SJCRH30 (cell line): ENCODE results near the gene UBAC2. TPM values are rescaled to one million over a fixed set of nuclear protein-coding genes. Genes with fewer than 3 reads are reported as not detected.

Experiments used
- DNase-seq, 2 experiments: peaks; one replicate each; pipeline ENCODE4 v3.0.0-alpha.2; 2015 to 2020
- H3K27ac ChIP-seq: fragments of 250-450 bp; sonication (Bioruptor Pico); 2 replicates; pipeline ENCODE4 v1.5.1; 2020; ENCODE audit warnings: mild to moderate bottlenecking, moderate library complexity
- H3K27me3 ChIP-seq: fragments of 250-450 bp; sonication (Bioruptor Pico); 2 replicates; pipeline ENCODE4 v1.5.1; 2020; ENCODE audit warnings: mild to moderate bottlenecking, moderate library complexity
- H3K36me3 ChIP-seq: fragments of 250-450 bp; sonication (Bioruptor Pico); 2 replicates; pipeline ENCODE4 v1.5.1; 2020; ENCODE audit warnings: mild to moderate bottlenecking, moderate library complexity
- H3K4me1 ChIP-seq: fragments of 250-450 bp; sonication (Bioruptor Pico); 2 replicates; pipeline ENCODE4 v1.5.1; 2020; ENCODE audit warnings: mild to moderate bottlenecking, moderate library complexity
- H3K4me3 ChIP-seq: fragments of 250-450 bp; sonication (Bioruptor Pico); 2 replicates; pipeline ENCODE4 v1.5.1; 2020; ENCODE audit warnings: mild to moderate bottlenecking, moderate library complexity
- H3K9me3 ChIP-seq: fragments of 250-450 bp; sonication (Bioruptor Pico); replicated peaks from 2 replicates; pipeline ENCODE4 v1.5.1; 2020; ENCODE audit warnings: mild to moderate bottlenecking, moderate library complexity
- total RNA-seq: library from RNA; depleted of rRNA; stranded (reverse); fragments of >200 nt; shearing (Covaris generic); gene quantifications from 2 replicates; pipeline ENCODE4 v1.2.3, GENCODE V29; 2014

The UBAC2 gene
- total RNA-seq, 1 experiment from 2014 or later: 55.6 TPM

- Histone ChIP-seq H3K27ac (no peak overlapping the region), H3K4me3 (no peak overlapping the region), H3K4me1 (no peaks in the 10 kb centered on the region), H3K9me3 (no peaks in the 10 kb centered on the region), H3K27me3 (no peaks in the 10 kb centered on the region), H3K36me3 (no peaks in the 10 kb centered on the region; the same call in 1 of the 2 replicates)
- no peak for DNase-seq
Measured at GRCh38 chr13:99376132-99376531, 175.5 kb downstream of the UBAC2 start.

- no peaks in the 10 kb centered on the region for H3K27me3 ChIP-seq
- no peaks in the 10 kb centered on the region for H3K4me1 ChIP-seq
- no peaks in the 10 kb centered on the region; the same call in 1 of the 2 replicates for H3K36me3 ChIP-seq
- H3K9me3 ChIP-seq: no peaks in the 10 kb centered on the region
- no peak overlapping the region for H3K4me3 ChIP-seq
- no peak overlapping the region for H3K27ac ChIP-seq
- no peak for DNase-seq
Measured at GRCh38 chr13:99376924-99377323, 176.3 kb downstream of the UBAC2 start.

- Histone ChIP-seq H3K9me3 (no peaks in the 10 kb centered on the region), H3K27ac (no peak overlapping the region), H3K4me1 (no peaks in the 10 kb centered on the region), H3K4me3 (no peak overlapping the region), H3K27me3 (no peaks in the 10 kb centered on the region), H3K36me3 (no peaks in the 10 kb centered on the region; the same call in 1 of the 2 replicates)
- no peak for DNase-seq
Measured at GRCh38 chr13:99377641-99378040, 177.0 kb downstream of the UBAC2 start.

- no peak overlapping the region for H3K4me3 ChIP-seq
- H3K27me3 ChIP-seq: no peaks in the 10 kb centered on the region
- H3K36me3 ChIP-seq: no peaks in the 10 kb centered on the region; the same call in 1 of the 2 replicates
- no peaks in the 10 kb centered on the region for H3K9me3 ChIP-seq
- no peak overlapping the region for H3K27ac ChIP-seq
- no peaks in the 10 kb centered on the region for H3K4me1 ChIP-seq
- DNase-seq: no peak
Measured at GRCh38 chr13:99378985-99379733, 178.5 kb downstream of the UBAC2 start.

- Histone ChIP-seq H3K4me1 (no peaks in the 10 kb centered on the region), H3K4me3 (no peak overlapping the region), H3K27me3 (no peaks in the 10 kb centered on the region), H3K27ac (no peak overlapping the region), H3K9me3 (no peaks in the 10 kb centered on the region), H3K36me3 (no peaks in the 10 kb centered on the region; the same call in 1 of the 2 replicates)
- DNase-seq: no peak
Measured at GRCh38 chr13:99379856-99380801, 179.5 kb downstream of the UBAC2 start.

GRCh38 chr13:99380921-99381645 is 180.4 kb downstream of the UBAC2 start:
- Histone ChIP-seq H3K27ac (no peak overlapping the region), H3K9me3 (no peaks in the 10 kb centered on the region), H3K4me1 (no peaks in the 10 kb centered on the region), H3K27me3 (no peaks in the 10 kb centered on the region), H3K36me3 (no peaks in the 10 kb centered on the region; the same call in 1 of the 2 replicates), H3K4me3 (no peak overlapping the region)
- DNase-seq: no peak

- H3K27ac ChIP-seq: no peak overlapping the region
- H3K4me3 ChIP-seq: no peak overlapping the region
- DNase-seq: no peak
- no peaks in the 10 kb centered on the region for H3K4me1 ChIP-seq
- no peaks in the 10 kb centered on the region; the same call in 1 of the 2 replicates for H3K36me3 ChIP-seq
- no peaks in the 10 kb centered on the region for H3K27me3 ChIP-seq
- H3K9me3 ChIP-seq: no peaks in the 10 kb centered on the region
Measured at GRCh38 chr13:99381766-99382165, 181.1 kb downstream of the UBAC2 start.

GRCh38 chr13:99382428-99383133 is 181.9 kb downstream of the UBAC2 start:
- H3K9me3 ChIP-seq: no peaks in the 10 kb centered on the region
- H3K27me3 ChIP-seq: no peaks in the 10 kb centered on the region
- H3K27ac ChIP-seq: no peak overlapping the region
- H3K36me3 ChIP-seq: no peaks in the 10 kb centered on the region; the same call in 1 of the 2 replicates
- H3K4me1 ChIP-seq: no peaks in the 10 kb centered on the region
- DNase-seq: no peak
- H3K4me3 ChIP-seq: no peak overlapping the region

GRCh38 chr13:99383511-99383921 is 182.9 kb downstream of the UBAC2 start:
- Histone ChIP-seq H3K27ac (no peak overlapping the region), H3K4me3 (no peak overlapping the region), H3K9me3 (no peaks in the 10 kb centered on the region), H3K4me1 (no peaks in the 10 kb centered on the region), H3K27me3 (no peaks in the 10 kb centered on the region), H3K36me3 (no peaks in the 10 kb centered on the region; the same call in 1 of the 2 replicates)
- DNase-seq: no peak

- Histone ChIP-seq H3K4me3 (no peak overlapping the region), H3K9me3 (no peaks in the 10 kb centered on the region), H3K27me3 (no peaks in the 10 kb centered on the region), H3K4me1 (no peaks in the 10 kb centered on the region), H3K36me3 (no peaks in the 10 kb centered on the region; the same call in 1 of the 2 replicates), H3K27ac (no peak overlapping the region)
- DNase-seq: no peak
Measured at GRCh38 chr13:99383946-99384345, 183.3 kb downstream of the UBAC2 start.

GRCh38 chr13:99384468-99384867 is 183.8 kb downstream of the UBAC2 start:
- Histone ChIP-seq H3K27ac (no peak overlapping the region), H3K4me1 (no peaks in the 10 kb centered on the region), H3K27me3 (no peaks in the 10 kb centered on the region), H3K9me3 (no peaks in the 10 kb centered on the region), H3K36me3 (no peaks in the 10 kb centered on the region; the same call in 1 of the 2 replicates), H3K4me3 (no peak overlapping the region)
- no peak for DNase-seq

- no peaks in the 10 kb centered on the region for H3K27me3 ChIP-seq
- no peak overlapping the region for H3K27ac ChIP-seq
- H3K9me3 ChIP-seq: no peaks in the 10 kb centered on the region
- H3K4me1 ChIP-seq: no peaks in the 10 kb centered on the region
- no peaks in the 10 kb centered on the region for H3K36me3 ChIP-seq
- DNase-seq: no peak
- H3K4me3 ChIP-seq: no peak overlapping the region
Measured at GRCh38 chr13:99385161-99385560, 184.5 kb downstream of the UBAC2 start.

- Histone ChIP-seq H3K27ac (no peak overlapping the region), H3K4me3 (no peak overlapping the region), H3K27me3 (no peaks in the 10 kb centered on the region), H3K4me1 (no peaks in the 10 kb centered on the region), H3K9me3 (no peaks in the 10 kb centered on the region), H3K36me3 (no peaks in the 10 kb centered on the region)
- DNase-seq: no peak
Measured at GRCh38 chr13:99385940-99386339, 185.3 kb downstream of the UBAC2 start.

GRCh38 chr13:99386495-99386894 is 185.8 kb downstream of the UBAC2 start:
- Histone ChIP-seq H3K27ac (no peak overlapping the region), H3K36me3 (no peaks in the 10 kb centered on the region), H3K4me3 (no peak overlapping the region), H3K27me3 (no peaks in the 10 kb centered on the region), H3K4me1 (no peaks in the 10 kb centered on the region), H3K9me3 (no peaks in the 10 kb centered on the region)
- DNase-seq: no peak
